ENCODE measurements around the gene HIPK3. TPM values are rescaled to one million over a fixed set of nuclear protein-coding genes. Genes with fewer than 3 reads are reported as not detected.

HIPK3 gene
- total RNA-seq, 1 experiment from 2014 or later, result 68.5 TPM

DNA sequence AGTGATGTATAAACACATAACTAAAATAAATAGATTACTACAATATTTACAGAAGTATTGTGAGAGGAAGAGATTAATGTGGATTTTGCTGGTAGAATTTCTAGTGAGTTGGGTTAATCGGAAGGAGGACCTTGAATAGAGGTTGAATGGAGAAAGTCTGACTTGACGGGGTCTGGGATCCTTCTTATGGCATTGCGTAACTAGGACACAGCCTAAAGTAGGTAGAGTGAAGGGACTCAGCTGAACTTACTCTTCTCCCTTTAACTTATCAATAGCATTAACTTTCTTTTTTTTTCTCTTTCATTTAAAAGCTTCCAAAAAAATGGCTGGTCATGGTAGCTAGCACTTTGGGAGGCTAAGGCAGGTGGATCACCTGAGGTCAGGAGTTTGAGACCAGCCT lies 139.2 kb downstream of the HIPK3 start:
- H3K4me1 Mint-ChIP-seq (ENCODE audit: low read depth, unreplicated experiment), result no peaks in the 10 kb centered on the region
- Histone ChIP-seq H3K4me3 (ENCODE audit: low read depth, low read length) (no peak overlapping the region), H3K36me3 (ENCODE audit: control insufficient read depth, insufficient read depth, low read length) (no peaks in the 10 kb centered on the region), H3K27me3 (replicated peaks; ENCODE audit: control insufficient read depth, insufficient read depth, low read length) (no peaks in the 10 kb centered on the region; the same call in 1 of the 2 replicates), H3K9me3 (no peaks in the 10 kb centered on the region), H3K4me1 (no peaks in the 10 kb centered on the region)
- intact Hi-C loops (cut with micrococcal nuclease; ENCODE audit: unreplicated experiment), result no loop called here
- H3K4me3 Mint-ChIP-seq (ENCODE audit: unreplicated experiment), result no peak overlapping the region
- no peak for DNase-seq
- BruUV-seq (replicated peaks), result no TSS peak
- TF ChIP-seq, protein P1, sequence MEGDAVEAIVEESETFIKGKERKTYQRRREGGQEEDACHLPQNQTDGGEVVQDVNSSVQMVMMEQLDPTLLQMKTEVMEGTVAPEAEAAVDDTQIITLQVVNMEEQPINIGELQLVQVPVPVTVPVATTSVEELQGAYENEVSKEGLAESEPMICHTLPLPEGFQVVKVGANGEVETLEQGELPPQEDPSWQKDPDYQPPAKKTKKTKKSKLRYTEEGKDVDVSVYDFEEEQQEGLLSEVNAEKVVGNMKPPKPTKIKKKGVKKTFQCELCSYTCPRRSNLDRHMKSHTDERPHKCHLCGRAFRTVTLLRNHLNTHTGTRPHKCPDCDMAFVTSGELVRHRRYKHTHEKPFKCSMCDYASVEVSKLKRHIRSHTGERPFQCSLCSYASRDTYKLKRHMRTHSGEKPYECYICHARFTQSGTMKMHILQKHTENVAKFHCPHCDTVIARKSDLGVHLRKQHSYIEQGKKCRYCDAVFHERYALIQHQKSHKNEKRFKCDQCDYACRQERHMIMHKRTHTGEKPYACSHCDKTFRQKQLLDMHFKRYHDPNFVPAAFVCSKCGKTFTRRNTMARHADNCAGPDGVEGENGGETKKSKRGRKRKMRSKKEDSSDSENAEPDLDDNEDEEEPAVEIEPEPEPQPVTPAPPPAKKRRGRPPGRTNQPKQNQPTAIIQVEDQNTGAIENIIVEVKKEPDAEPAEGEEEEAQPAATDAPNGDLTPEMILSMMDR (IDR thresholded peaks at IDR 0.05; ENCODE audit: insufficient read depth in 1 of 2, low read depth in 1 of 2, low read length in 1 of 2, severe bottlenecking in 1 of 2, unreplicated experiment in 1 of 2), result no peak
- H3K9me3 Mint-ChIP-seq (ENCODE audit: unreplicated experiment), result no peaks in the 10 kb centered on the region
- no peaks in the 10 kb centered on the region for H3K36me3 Mint-ChIP-seq (ENCODE audit: insufficient read depth, unreplicated experiment)
- ChIA-PET POLR2A (no interaction called here), CTCF (no interaction called here)
- H3K27me3 Mint-ChIP-seq (ENCODE audit: insufficient read depth, unreplicated experiment), result peaks cover 6% of the 10 kb centered on the region
- no peak overlapping the region for H3K27ac Mint-ChIP-seq (ENCODE audit: unreplicated experiment)

DNA sequence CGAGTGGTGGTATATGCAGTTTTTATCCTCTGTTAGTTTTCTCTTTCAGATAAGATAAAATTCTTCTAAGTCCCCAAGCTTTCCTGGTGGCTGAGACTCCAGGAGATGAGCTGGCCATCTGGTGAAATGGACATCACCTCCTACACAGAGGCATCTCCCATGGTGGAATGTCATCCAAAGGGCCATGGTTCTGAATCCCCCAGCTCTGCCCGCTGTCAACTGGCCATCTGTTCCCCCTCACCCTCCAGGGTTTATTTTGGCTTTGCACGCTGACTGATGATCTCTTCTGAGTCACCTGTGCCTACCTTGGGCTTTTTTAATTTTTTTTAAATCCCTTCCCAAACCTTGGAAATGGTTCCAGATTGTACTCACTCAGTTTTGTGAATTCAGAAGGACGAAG lies 142.2 kb downstream of the HIPK3 start:
- Mint-ChIP-seq H3K36me3 (ENCODE audit: insufficient read depth, unreplicated experiment) (no peaks in the 10 kb centered on the region), H3K4me3 (ENCODE audit: unreplicated experiment) (no peak overlapping the region), H3K27ac (ENCODE audit: unreplicated experiment) (no peak overlapping the region), H3K9me3 (ENCODE audit: unreplicated experiment) (no peaks in the 10 kb centered on the region), H3K4me1 (ENCODE audit: low read depth, unreplicated experiment) (no peaks in the 10 kb centered on the region), H3K27me3 (ENCODE audit: insufficient read depth, unreplicated experiment) (peaks cover 8% of the 10 kb centered on the region)
- Histone ChIP-seq H3K36me3 (ENCODE audit: control insufficient read depth, insufficient read depth, low read length) (no peaks in the 10 kb centered on the region), H3K4me3 (ENCODE audit: low read depth, low read length) (no peak overlapping the region), H3K27me3 (replicated peaks; ENCODE audit: control insufficient read depth, insufficient read depth, low read length) (no peaks in the 10 kb centered on the region; the same call in 1 of the 2 replicates), H3K9me3 (no peaks in the 10 kb centered on the region), H3K4me1 (no peaks in the 10 kb centered on the region)
- TF ChIP-seq, protein P1 (IDR thresholded peaks at IDR 0.05; ENCODE audit: insufficient read depth in 1 of 2, low read depth in 1 of 2, low read length in 1 of 2, severe bottlenecking in 1 of 2, unreplicated experiment in 1 of 2), result no peak
- no peak for DNase-seq
- BruUV-seq (replicated peaks), result no TSS peak
- CTCF ChIA-PET, result no interaction called here
- intact Hi-C loops (cut with micrococcal nuclease; ENCODE audit: unreplicated experiment), result no loop called here
- POLR2A ChIA-PET, result no interaction called here

DNA sequence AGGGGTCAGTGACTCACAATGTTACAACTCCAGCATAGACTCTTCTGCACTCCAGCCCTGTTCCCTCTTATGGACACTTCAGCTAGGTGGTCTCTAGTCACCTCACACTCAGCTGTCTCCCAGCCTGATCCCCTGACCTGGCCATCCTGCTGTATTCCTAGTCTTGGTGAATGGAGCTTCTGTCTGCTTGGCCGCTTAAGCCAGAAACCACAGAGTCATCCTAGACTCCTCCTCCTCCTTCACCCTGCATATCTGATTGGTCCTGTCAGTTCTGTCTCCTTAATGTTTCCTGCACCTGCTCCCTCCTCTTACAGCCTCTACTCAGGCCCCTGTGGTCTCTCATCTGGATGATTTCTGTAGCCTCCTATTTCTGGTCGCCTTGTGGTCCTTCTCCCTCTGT lies 144.9 kb downstream of the HIPK3 start:
- Mint-ChIP-seq H3K4me1 (ENCODE audit: low read depth, unreplicated experiment) (no peaks in the 10 kb centered on the region), H3K9me3 (ENCODE audit: unreplicated experiment) (no peaks in the 10 kb centered on the region), H3K4me3 (ENCODE audit: unreplicated experiment) (no peak overlapping the region), H3K36me3 (ENCODE audit: insufficient read depth, unreplicated experiment) (no peaks in the 10 kb centered on the region), H3K27ac (ENCODE audit: unreplicated experiment) (no peak overlapping the region), H3K27me3 (ENCODE audit: insufficient read depth, unreplicated experiment) (peaks cover 8% of the 10 kb centered on the region)
- DNase-seq, result no peak
- ChIA-PET CTCF (no interaction called here), POLR2A (no interaction called here)
- H3K27me3 ChIP-seq (replicated peaks; ENCODE audit: control insufficient read depth, insufficient read depth, low read length), result no peaks in the 10 kb centered on the region
- BruUV-seq (replicated peaks), result no TSS peak
- TF ChIP-seq, protein P1 (IDR thresholded peaks at IDR 0.05; ENCODE audit: insufficient read depth in 1 of 2, low read depth in 1 of 2, low read length in 1 of 2, severe bottlenecking in 1 of 2, unreplicated experiment in 1 of 2), result no peak
- no peak overlapping the region for H3K4me3 ChIP-seq (ENCODE audit: low read depth, low read length)
- no peaks in the 10 kb centered on the region for H3K4me1 ChIP-seq
- intact Hi-C loops (cut with micrococcal nuclease; ENCODE audit: unreplicated experiment), result no loop called here
- no peaks in the 10 kb centered on the region for H3K36me3 ChIP-seq (ENCODE audit: control insufficient read depth, insufficient read depth, low read length)
- H3K9me3 ChIP-seq, result no peaks in the 10 kb centered on the region

Data from Caco-2 (cell line).